HepG2 (cell line): ENCODE measurements around the gene EHD1. TPM values are rescaled to one million over a fixed set of nuclear protein-coding genes. Genes with fewer than 3 reads are reported as not detected.

ENCODE experiments used
- BRCA1 ChIP-seq: sonication (generic); formaldehyde crosslinking; IDR thresholded peaks from 2 replicates; pipeline ENCODE4 v1.4.0; 2020; ENCODE audit warnings: missing genetic modification reagents
- ETV5 ChIP-seq: IDR thresholded peaks from 2 replicates; pipeline ENCODE4 v1.6.1; 2018; ENCODE audit warnings: missing biosample characterization, missing genetic modification reagents, inconsistent platforms, borderline replicate concordance
- GTF3A ChIP-seq: sonication (generic); formaldehyde crosslinking; conservative IDR thresholded peaks from 2 replicates; pipeline ENCODE4 v1.4.0; 2020; ENCODE audit warnings: mild to moderate bottlenecking, missing genetic modification reagents
- HOXA7 ChIP-seq: sonication (generic); formaldehyde crosslinking; IDR thresholded peaks from 2 replicates; pipeline ENCODE4 v1.8.1; 2022; ENCODE audit warnings: mild to moderate bottlenecking, missing genetic modification reagents, moderate library complexity
- MEIS2 ChIP-seq: sonication (generic); formaldehyde crosslinking; IDR thresholded peaks from 2 replicates; pipeline ENCODE4 v1.9.0; 2021; ENCODE audit warnings: mild to moderate bottlenecking, missing genetic modification reagents
- PITX1 ChIP-seq: sonication (generic); formaldehyde crosslinking; IDR thresholded peaks from 2 replicates; pipeline ENCODE4 v1.5.1; 2020; ENCODE audit warnings: mild to moderate bottlenecking, missing genetic modification reagents
- SP1 ChIP-seq, 2 experiments: fragments of 450-650 bp in 1 of 2; sonication (generic) in 1 of 2; formaldehyde crosslinking in 1 of 2; IDR thresholded peaks; 2 replicates each; pipeline versions ENCODE4 v1.4.0 to v1.6.1; 2016 to 2020; ENCODE audit warnings: missing genetic modification reagents in 1 of 2
- ZBTB1 ChIP-seq: sonication (generic); formaldehyde crosslinking; IDR thresholded peaks from 2 replicates; pipeline ENCODE4 v1.4.0; 2020; ENCODE audit warnings: missing genetic modification reagents, borderline replicate concordance
- ZFP1 ChIP-seq: IDR thresholded peaks from 2 replicates; pipeline ENCODE4 v1.6.1; 2016
- ZFP36L1 ChIP-seq: sonication (generic); formaldehyde crosslinking; IDR thresholded peaks from 2 replicates; pipeline ENCODE4 v1.8.0; 2022; ENCODE audit warnings: mild to moderate bottlenecking, missing genetic modification reagents, moderate library complexity
- ZNF282 ChIP-seq: fragments of 450-650 bp; IDR thresholded peaks from 2 replicates; pipeline ENCODE4 v1.6.1; 2018; ENCODE audit not compliant: partially characterized antibody
- ZNF850 ChIP-seq: sonication (generic); formaldehyde crosslinking; conservative IDR thresholded peaks from 2 replicates; pipeline ENCODE4 v1.9.0; 2021; ENCODE audit warnings: mild to moderate bottlenecking, missing genetic modification reagents
- ZSCAN20 ChIP-seq: sonication (generic); formaldehyde crosslinking; IDR thresholded peaks from 2 replicates; pipeline ENCODE4 v1.4.0; 2020; ENCODE audit warnings: missing genetic modification reagents, mild to moderate bottlenecking, borderline replicate concordance
- ZZZ3 ChIP-seq: sonication (generic); formaldehyde crosslinking; IDR thresholded peaks from 2 replicates; pipeline ENCODE4 v1.4.0; 2020; ENCODE audit warnings: missing genetic modification reagents, mild to moderate bottlenecking, borderline replicate concordance
- polyA plus RNA-seq, 8 experiments: library from polyadenylated mRNA; depleted of rRNA in 3 of 8; stranded (reverse) in 7 of 8; unstranded in 1 of 8; fragments of >200 nt; fragmentation: Illumina TruSeq in 4 of 8; extraction: Trizol in 4 of 8; gene quantifications; 2 replicates each; pipeline versions ENCODE4 v1.2.1 to v1.2.3, GENCODE V29; 2011 to 2016; ENCODE audit warnings: low read depth in 4 of 8, missing spikeins in 1 of 8, mixed read lengths in 1 of 8; ENCODE audit not compliant: insufficient read depth in 1 of 8
- total RNA-seq, 5 experiments: library from RNA; depleted of rRNA; stranded (reverse); fragments of >200 nt; fragmentation: Illumina TruSeq; extraction: Trizol; gene quantifications; 2 replicates each; pipeline ENCODE4 v1.2.3, GENCODE V29; 2016; ENCODE audit warnings: low read depth in 1 of 5
- TF ChIP-seq, protein P1 (sequence below): fragments of 450-650 bp; IDR thresholded peaks from 2 replicates; pipeline ENCODE4 v1.6.1; 2016
- TF ChIP-seq, protein P2 (sequence below): IDR thresholded peaks from 2 replicates; pipeline ENCODE4 v1.6.1; 2016; ENCODE audit warnings: low read depth
- TF ChIP-seq, protein P3 (sequence below): IDR thresholded peaks from 2 replicates; pipeline ENCODE4 v1.6.1; 2012; ENCODE audit warnings: low read length, improper control_type of control experiment
- TF ChIP-seq, protein P4 (sequence below): sonication (generic); formaldehyde crosslinking; IDR thresholded peaks from 2 replicates; pipeline ENCODE4 v1.5.1; 2020; ENCODE audit warnings: mild to moderate bottlenecking, missing genetic modification reagents, borderline replicate concordance

The EHD1 gene
- total and polyA plus RNA-seq, 2 of the 13 experiments (the other 11 are each of a cell fraction or from before 2014, with no cell fraction given) = 23.6 to 26.6 TPM

DNA sequence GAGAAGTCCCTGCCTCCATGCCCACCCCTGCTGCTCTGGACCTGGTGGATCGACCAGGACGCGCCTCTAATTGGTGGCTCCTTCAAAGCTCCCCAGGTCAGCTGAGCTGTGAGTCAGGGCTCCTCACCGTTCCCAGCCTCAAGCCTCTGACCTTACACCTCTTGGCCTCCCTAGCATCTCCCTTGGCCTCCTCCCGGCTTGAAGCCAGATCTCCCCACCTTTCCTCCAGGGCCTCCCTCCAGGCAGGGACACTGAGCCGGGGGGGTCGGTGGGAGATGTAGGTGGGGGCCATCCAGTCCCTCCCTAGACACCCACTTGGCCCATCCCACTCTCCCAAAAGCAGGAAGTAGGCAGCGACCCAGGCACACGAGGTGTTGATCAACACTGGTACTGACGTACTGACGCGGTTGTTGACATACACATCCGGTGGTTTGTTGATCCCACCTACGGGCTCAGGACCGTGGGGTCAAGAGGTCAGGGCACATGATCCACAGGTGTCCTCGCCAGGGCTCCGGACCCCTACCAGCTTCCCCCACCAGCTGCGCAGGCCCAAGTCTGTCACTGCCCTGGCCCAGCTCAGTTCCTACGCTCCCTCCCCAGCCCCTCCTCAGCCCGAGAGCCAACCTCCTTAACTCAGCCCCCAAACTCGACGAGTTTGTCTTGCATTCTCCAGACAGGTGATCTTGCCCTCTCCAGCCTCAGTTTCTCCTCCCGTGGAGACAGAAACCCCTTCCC is 37.8 kb upstream of the EHD1 start (continued):
- TF ChIP-seq, protein P1, sequence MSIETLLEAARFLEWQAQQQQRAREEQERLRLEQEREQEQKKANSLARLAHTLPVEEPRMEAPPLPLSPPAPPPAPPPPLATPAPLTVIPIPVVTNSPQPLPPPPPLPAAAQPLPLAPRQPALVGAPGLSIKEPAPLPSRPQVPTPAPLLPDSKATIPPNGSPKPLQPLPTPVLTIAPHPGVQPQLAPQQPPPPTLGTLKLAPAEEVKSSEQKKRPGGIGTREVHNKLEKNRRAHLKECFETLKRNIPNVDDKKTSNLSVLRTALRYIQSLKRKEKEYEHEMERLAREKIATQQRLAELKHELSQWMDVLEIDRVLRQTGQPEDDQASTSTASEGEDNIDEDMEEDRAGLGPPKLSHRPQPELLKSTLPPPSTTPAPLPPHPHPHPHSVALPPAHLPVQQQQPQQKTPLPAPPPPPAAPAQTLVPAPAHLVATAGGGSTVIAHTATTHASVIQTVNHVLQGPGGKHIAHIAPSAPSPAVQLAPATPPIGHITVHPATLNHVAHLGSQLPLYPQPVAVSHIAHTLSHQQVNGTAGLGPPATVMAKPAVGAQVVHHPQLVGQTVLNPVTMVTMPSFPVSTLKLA = peak; percentile 87
- TF ChIP-seq BRCA1 (CRISPR knock-in tag) = no peak
- TF ChIP-seq ZBTB1 = no peak
- TF ChIP-seq, protein P2, sequence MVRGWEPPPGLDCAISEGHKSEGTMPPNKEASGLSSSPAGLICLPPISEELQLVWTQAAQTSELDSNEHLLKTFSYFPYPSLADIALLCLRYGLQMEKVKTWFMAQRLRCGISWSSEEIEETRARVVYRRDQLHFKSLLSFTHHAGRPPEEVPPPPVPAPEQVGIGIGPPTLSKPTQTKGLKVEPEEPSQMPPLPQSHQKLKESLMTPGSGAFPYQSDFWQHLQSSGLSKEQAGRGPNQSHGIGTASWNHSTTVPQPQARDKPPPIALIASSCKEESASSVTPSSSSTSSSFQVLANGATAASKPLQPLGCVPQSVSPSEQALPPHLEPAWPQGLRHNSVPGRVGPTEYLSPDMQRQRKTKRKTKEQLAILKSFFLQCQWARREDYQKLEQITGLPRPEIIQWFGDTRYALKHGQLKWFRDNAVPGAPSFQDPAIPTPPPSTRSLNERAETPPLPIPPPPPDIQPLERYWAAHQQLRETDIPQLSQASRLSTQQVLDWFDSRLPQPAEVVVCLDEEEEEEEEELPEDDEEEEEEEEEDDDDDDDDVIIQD (CRISPR knock-in tag) = no peak
- TF ChIP-seq ZNF850 = no peak
- TF ChIP-seq GTF3A (CRISPR knock-in tag) = no peak
- TF ChIP-seq ZSCAN20 (CRISPR knock-in tag) = no peak
- no peak for TF ChIP-seq ZZZ3
- peak; percentile 60; the same call in 1 of the 2 replicates for TF ChIP-seq PITX1 (CRISPR knock-in tag)
- no peak for TF ChIP-seq MEIS2 (CRISPR knock-in tag)
- TF ChIP-seq ETV5 (CRISPR knock-in tag) = peak; percentile 93
- TF ChIP-seq SP1 (IDR thresholded peaks at IDR 0.05) = no peak
- TF ChIP-seq SP1 (CRISPR knock-in tag; IDR thresholded peaks at IDR 0.05) = no peak
- TF ChIP-seq, protein P3, sequence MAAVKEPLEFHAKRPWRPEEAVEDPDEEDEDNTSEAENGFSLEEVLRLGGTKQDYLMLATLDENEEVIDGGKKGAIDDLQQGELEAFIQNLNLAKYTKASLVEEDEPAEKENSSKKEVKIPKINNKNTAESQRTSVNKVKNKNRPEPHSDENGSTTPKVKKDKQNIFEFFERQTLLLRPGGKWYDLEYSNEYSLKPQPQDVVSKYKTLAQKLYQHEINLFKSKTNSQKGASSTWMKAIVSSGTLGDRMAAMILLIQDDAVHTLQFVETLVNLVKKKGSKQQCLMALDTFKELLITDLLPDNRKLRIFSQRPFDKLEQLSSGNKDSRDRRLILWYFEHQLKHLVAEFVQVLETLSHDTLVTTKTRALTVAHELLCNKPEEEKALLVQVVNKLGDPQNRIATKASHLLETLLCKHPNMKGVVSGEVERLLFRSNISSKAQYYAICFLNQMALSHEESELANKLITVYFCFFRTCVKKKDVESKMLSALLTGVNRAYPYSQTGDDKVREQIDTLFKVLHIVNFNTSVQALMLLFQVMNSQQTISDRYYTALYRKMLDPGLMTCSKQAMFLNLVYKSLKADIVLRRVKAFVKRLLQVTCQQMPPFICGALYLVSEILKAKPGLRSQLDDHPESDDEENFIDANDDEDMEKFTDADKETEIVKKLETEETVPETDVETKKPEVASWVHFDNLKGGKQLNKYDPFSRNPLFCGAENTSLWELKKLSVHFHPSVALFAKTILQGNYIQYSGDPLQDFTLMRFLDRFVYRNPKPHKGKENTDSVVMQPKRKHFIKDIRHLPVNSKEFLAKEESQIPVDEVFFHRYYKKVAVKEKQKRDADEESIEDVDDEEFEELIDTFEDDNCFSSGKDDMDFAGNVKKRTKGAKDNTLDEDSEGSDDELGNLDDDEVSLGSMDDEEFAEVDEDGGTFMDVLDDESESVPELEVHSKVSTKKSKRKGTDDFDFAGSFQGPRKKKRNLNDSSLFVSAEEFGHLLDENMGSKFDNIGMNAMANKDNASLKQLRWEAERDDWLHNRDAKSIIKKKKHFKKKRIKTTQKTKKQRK = no peak
- TF ChIP-seq ZFP1 (CRISPR knock-in tag) = no peak
- TF ChIP-seq, protein P4, sequence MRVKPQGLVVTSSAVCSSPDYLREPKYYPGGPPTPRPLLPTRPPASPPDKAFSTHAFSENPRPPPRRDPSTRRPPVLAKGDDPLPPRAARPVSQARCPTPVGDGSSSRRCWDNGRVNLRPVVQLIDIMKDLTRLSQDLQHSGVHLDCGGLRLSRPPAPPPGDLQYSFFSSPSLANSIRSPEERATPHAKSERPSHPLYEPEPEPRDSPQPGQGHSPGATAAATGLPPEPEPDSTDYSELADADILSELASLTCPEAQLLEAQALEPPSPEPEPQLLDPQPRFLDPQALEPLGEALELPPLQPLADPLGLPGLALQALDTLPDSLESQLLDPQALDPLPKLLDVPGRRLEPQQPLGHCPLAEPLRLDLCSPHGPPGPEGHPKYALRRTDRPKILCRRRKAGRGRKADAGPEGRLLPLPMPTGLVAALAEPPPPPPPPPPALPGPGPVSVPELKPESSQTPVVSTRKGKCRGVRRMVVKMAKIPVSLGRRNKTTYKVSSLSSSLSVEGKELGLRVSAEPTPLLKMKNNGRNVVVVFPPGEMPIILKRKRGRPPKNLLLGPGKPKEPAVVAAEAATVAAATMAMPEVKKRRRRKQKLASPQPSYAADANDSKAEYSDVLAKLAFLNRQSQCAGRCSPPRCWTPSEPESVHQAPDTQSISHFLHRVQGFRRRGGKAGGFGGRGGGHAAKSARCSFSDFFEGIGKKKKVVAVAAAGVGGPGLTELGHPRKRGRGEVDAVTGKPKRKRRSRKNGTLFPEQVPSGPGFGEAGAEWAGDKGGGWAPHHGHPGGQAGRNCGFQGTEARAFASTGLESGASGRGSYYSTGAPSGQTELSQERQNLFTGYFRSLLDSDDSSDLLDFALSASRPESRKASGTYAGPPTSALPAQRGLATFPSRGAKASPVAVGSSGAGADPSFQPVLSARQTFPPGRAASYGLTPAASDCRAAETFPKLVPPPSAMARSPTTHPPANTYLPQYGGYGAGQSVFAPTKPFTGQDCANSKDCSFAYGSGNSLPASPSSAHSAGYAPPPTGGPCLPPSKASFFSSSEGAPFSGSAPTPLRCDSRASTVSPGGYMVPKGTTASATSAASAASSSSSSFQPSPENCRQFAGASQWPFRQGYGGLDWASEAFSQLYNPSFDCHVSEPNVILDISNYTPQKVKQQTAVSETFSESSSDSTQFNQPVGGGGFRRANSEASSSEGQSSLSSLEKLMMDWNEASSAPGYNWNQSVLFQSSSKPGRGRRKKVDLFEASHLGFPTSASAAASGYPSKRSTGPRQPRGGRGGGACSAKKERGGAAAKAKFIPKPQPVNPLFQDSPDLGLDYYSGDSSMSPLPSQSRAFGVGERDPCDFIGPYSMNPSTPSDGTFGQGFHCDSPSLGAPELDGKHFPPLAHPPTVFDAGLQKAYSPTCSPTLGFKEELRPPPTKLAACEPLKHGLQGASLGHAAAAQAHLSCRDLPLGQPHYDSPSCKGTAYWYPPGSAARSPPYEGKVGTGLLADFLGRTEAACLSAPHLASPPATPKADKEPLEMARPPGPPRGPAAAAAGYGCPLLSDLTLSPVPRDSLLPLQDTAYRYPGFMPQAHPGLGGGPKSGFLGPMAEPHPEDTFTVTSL (CRISPR knock-in tag) = no peak; the same call in 1 of the 2 replicates
- TF ChIP-seq ZNF282 = no peak
- TF ChIP-seq ZFP36L1 (CRISPR knock-in tag) = no peak
- no peak for TF ChIP-seq HOXA7 (CRISPR knock-in tag)
